Panc1 (cell line): ENCODE measurements around the gene MORN1. TPM values are rescaled to one million over a fixed set of nuclear protein-coding genes. Genes with fewer than 3 reads are reported as not detected.

ENCODE experiments used
- ATAC-seq: fragments of 200-7000 bp; cut with Tn5 transposase; 2 replicates; pipeline ENCODE4 v1.9.1; 2020; ENCODE audit warnings: mild to moderate bottlenecking, moderate library complexity
- BruUV-seq: library from RNA; stranded (reverse); fragments of 400-500 nt; replicated peaks from 2 replicates; lab custom pipeline; 2021; lab: Mats Ljungman, UMichigan
- CTCF ChIA-PET: fragments of 300-600 bp; sonication (Branson Sonifier 250); formaldehyde crosslinking; loops from one replicate; lab custom pipeline; 2022; ENCODE audit warnings: antibody characterized with exemption; lab: Charles Lee
- POLR2A ChIA-PET: fragments of 300-600 bp; sonication (Branson Sonifier 250); formaldehyde crosslinking; loops from one replicate; lab custom pipeline; 2022; ENCODE audit warnings: antibody characterized with exemption; lab: Charles Lee
- DNase-seq: peaks from one replicate; pipeline ENCODE4 v3.0.0-alpha.2; 2010; ENCODE audit warnings: low read depth, low spot score
- H3K27ac ChIP-seq: 2 replicates; pipeline ENCODE4 v1.5.1; 2011; ENCODE audit warnings: mild to moderate bottlenecking, low read length, inconsistent platforms
- H3K27me3 ChIP-seq: fragments of 200-500 bp; sonication (Bioruptor generic); 2 replicates; pipeline ENCODE4 v1.6.0; 2014; ENCODE audit warnings: low read length, inconsistent platforms; ENCODE audit not compliant: control insufficient read depth, insufficient read depth
- H3K36me3 ChIP-seq: fragments of 200-500 bp; sonication (Bioruptor generic); 2 replicates; pipeline ENCODE4 v1.5.1; 2014; ENCODE audit warnings: inconsistent platforms, mild to moderate bottlenecking, low read length, moderate library complexity; ENCODE audit not compliant: control insufficient read depth, insufficient read depth
- H3K4me1 ChIP-seq: 2 replicates; pipeline ENCODE4 v1.5.1; 2011; ENCODE audit warnings: inconsistent platforms, mild to moderate bottlenecking, low read length, moderate library complexity; ENCODE audit not compliant: control insufficient read depth, insufficient read depth
- H3K4me3 ChIP-seq, 2 experiments: 2 replicates each; pipeline ENCODE4 v1.5.1; 2011 to 2012; ENCODE audit warnings: low read depth in 2 of 2, low read length in 2 of 2, mild to moderate bottlenecking in 2 of 2, inconsistent platforms in 1 of 2, moderate library complexity in 1 of 2
- H3K9me3 ChIP-seq: fragments of 200-500 bp; sonication (Bioruptor generic); 2 replicates; pipeline ENCODE4 v1.5.1; 2014; ENCODE audit warnings: low read depth, mild to moderate bottlenecking, inconsistent platforms, low read length, moderate library complexity; ENCODE audit not compliant: control insufficient read depth, insufficient read depth
- POLR2AphosphoS5 ChIP-seq: IDR thresholded peaks from 2 replicates; pipeline ENCODE4 v1.6.1; 2012; ENCODE audit warnings: mild to moderate bottlenecking, low read depth, low read length, moderate library complexity
- SIN3A ChIP-seq: IDR thresholded peaks from 2 replicates; pipeline ENCODE4 v1.6.1; 2012; ENCODE audit warnings: low read depth, mild to moderate bottlenecking, low read length, moderate library complexity, borderline replicate concordance; ENCODE audit not compliant: insufficient read depth
- TCF7L2 ChIP-seq: IDR thresholded peaks from 2 replicates; pipeline ENCODE4 v1.6.1; 2011; ENCODE audit warnings: mild to moderate bottlenecking, low read depth, low read length, inconsistent platforms
- in situ Hi-C: cut with HindIII; loops from 2 replicates; pipeline ENCODE4 v1.10.0; 2016; ENCODE audit warnings: low sequenced_read_pairs, low pct_unique_long_range_greater_than_20kb
- intact Hi-C: fragments of 100-400 bp; cut with micrococcal nuclease; formaldehyde crosslinking; loops from one replicate; pipeline ENCODE4 v1.10.0; 2022; ENCODE audit not compliant: unreplicated experiment
- total RNA-seq: library from RNA; stranded (reverse); gene quantifications from one replicate; pipeline ENCODE4 v1.2.1, GENCODE V29; 2021; ENCODE audit not compliant: unreplicated experiment
- TF ChIP-seq, protein P1 (sequence below): fragments of 450-650 bp; IDR thresholded peaks from 2 replicates; pipeline ENCODE4 v1.5.1; 2017; ENCODE audit warnings: mild to moderate bottlenecking
- TF ChIP-seq, protein P2 (sequence below), 2 experiments: IDR thresholded peaks; 2 replicates each; pipeline ENCODE4 v1.6.1; 2011 to 2012; ENCODE audit warnings: low read depth in 2 of 2, control low read depth in 1 of 2, low read length in 1 of 2, mild to moderate bottlenecking in 1 of 2, moderate library complexity in 1 of 2; ENCODE audit not compliant: insufficient read depth in 1 of 2

Gene MORN1
- total RNA-seq, 1 experiment from 2014 or later = 21.3 TPM

DNA sequence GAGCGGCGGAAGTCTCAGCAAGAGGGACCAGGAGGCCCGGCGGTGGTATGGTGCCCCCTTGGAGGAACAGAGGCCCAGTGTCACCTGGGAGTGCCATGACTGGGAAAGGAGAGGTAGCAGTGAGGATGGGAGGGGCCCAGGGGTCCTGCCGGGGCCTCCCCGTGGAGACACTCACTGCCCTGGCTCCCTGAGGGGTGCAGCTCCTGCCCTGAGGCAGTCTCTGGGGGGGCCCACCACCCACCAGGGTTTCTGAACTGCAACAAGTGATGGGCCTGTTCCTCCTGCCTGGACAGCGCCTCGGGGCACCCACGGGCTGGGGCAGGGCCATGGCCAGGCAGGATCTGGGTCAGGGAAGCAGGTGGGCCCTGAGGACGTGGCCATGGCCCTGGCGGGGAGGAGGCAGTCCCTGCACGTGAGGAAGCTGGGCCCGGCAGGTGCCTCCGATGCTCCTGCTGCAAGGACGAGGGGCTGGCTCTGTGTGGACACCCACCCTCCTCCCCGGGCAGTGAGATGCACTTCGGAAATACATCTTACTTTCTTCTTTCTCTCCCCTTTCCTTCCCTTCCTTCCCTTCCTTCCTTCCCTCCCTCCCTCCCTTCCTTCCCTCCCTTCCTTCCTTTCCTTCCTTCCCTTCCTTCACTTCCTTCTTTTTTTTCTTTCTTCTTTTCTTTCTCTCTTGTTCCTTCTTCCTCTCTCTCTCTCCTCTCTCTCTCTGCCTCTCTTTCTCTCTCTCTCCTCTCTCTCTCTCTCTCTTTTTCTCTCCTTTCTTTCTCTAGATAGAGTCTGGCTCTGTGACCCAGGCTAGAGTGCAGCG, 66.6 kb downstream of the MORN1 start:
- no peak overlapping the region for H3K4me3 ChIP-seq
- BruUV-seq = no TSS peak
- no peaks in the 10 kb centered on the region; the same call in 1 of the 2 replicates for H3K4me1 ChIP-seq
- intact Hi-C loops = no loop called here
- in situ Hi-C loops = no loop called here
- TF ChIP-seq, protein P1, sequence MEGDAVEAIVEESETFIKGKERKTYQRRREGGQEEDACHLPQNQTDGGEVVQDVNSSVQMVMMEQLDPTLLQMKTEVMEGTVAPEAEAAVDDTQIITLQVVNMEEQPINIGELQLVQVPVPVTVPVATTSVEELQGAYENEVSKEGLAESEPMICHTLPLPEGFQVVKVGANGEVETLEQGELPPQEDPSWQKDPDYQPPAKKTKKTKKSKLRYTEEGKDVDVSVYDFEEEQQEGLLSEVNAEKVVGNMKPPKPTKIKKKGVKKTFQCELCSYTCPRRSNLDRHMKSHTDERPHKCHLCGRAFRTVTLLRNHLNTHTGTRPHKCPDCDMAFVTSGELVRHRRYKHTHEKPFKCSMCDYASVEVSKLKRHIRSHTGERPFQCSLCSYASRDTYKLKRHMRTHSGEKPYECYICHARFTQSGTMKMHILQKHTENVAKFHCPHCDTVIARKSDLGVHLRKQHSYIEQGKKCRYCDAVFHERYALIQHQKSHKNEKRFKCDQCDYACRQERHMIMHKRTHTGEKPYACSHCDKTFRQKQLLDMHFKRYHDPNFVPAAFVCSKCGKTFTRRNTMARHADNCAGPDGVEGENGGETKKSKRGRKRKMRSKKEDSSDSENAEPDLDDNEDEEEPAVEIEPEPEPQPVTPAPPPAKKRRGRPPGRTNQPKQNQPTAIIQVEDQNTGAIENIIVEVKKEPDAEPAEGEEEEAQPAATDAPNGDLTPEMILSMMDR = no peak
- TF ChIP-seq, protein P2, sequence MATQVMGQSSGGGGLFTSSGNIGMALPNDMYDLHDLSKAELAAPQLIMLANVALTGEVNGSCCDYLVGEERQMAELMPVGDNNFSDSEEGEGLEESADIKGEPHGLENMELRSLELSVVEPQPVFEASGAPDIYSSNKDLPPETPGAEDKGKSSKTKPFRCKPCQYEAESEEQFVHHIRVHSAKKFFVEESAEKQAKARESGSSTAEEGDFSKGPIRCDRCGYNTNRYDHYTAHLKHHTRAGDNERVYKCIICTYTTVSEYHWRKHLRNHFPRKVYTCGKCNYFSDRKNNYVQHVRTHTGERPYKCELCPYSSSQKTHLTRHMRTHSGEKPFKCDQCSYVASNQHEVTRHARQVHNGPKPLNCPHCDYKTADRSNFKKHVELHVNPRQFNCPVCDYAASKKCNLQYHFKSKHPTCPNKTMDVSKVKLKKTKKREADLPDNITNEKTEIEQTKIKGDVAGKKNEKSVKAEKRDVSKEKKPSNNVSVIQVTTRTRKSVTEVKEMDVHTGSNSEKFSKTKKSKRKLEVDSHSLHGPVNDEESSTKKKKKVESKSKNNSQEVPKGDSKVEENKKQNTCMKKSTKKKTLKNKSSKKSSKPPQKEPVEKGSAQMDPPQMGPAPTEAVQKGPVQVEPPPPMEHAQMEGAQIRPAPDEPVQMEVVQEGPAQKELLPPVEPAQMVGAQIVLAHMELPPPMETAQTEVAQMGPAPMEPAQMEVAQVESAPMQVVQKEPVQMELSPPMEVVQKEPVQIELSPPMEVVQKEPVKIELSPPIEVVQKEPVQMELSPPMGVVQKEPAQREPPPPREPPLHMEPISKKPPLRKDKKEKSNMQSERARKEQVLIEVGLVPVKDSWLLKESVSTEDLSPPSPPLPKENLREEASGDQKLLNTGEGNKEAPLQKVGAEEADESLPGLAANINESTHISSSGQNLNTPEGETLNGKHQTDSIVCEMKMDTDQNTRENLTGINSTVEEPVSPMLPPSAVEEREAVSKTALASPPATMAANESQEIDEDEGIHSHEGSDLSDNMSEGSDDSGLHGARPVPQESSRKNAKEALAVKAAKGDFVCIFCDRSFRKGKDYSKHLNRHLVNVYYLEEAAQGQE (IDR thresholded peaks at IDR 0.05; ENCODE audit: insufficient read depth in 1 of 2, low read depth in 2 of 2, low read length in 1 of 2) = no peak
- TF ChIP-seq SIN3A = no peak
- TF ChIP-seq POLR2AphosphoS5 = no peak
- TF ChIP-seq TCF7L2 = no peak
- DNase-seq (no peak), ATAC-seq (no peak)
- H3K27ac ChIP-seq = no peak overlapping the region
- H3K36me3 ChIP-seq = no peaks in the 10 kb centered on the region
- H3K27me3 ChIP-seq = no peaks in the 10 kb centered on the region
- no peaks in the 10 kb centered on the region for H3K9me3 ChIP-seq
- CTCF ChIA-PET = no interaction called here
- POLR2A ChIA-PET = no interaction called here

DNA sequence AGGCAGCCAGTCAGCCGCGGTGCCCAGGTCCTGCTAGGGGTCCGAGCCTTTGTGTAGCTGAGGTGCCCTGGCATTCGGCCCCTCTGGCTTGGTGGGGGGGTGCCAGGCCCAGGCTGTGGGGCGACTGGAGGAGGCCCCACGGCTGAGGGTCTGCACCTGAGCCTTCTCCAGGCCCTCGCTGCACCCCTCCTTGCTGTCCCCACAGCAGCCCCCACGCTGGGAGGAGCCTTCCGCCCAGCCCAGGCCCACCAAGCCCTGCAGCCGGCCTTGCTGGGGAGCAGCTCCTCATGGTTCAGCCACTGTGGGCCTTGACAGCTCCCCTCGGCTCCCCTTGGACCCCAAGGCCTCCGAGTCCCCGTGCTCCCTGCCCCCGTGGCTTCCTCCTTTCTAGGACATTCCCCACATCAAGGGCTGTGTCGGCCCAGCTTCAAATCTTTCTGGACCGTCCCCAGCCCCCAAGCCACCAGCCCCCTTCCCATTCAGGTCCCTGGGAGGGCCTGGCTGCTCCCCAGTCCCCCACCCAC, 67.8 kb downstream of the MORN1 start:
- intact Hi-C loops = no loop called here
- ATAC-seq = no peak
- ChIA-PET POLR2A (no interaction called here), CTCF (no interaction called here)
- in situ Hi-C loops = no loop called here
- Histone ChIP-seq H3K27ac (no peak overlapping the region), H3K36me3 (no peaks in the 10 kb centered on the region), H3K4me3 (no peak overlapping the region), H3K27me3 (no peaks in the 10 kb centered on the region), H3K4me1 (no peaks in the 10 kb centered on the region; the same call in 1 of the 2 replicates), H3K9me3 (no peaks in the 10 kb centered on the region)
- DNase-seq = no peak
- BruUV-seq = no TSS peak
- TF ChIP-seq, protein P2 (IDR thresholded peaks at IDR 0.05; ENCODE audit: insufficient read depth in 1 of 2, low read depth in 2 of 2, low read length in 1 of 2) = no peak
- TF ChIP-seq POLR2AphosphoS5 (no peak), SIN3A (no peak), TCF7L2 (no peak)
- TF ChIP-seq, protein P1 = no peak
